ENCODE measurements around the gene ZNF787.

- no peak for TF ChIP-seq CTCF (conservative IDR thresholded peaks at IDR 0.05 in 1 of 2, IDR thresholded peaks at IDR 0.05 in 1 of 2; ENCODE audit: low read depth in 1 of 2, low read length in 2 of 2)
- TF ChIP-seq EZH2 (IDR thresholded peaks at IDR 0.05; ENCODE audit: low read length, missing control alignments) = no peak
Measured at GRCh38 chr19:56140583-56141416, 19.7 kb upstream of the ZNF787 start, which contains the start of gene ZNF444.

Data from fibroblast of lung (primary cell).